Measurements from ENCODE around the gene UFSP2.

DNA sequence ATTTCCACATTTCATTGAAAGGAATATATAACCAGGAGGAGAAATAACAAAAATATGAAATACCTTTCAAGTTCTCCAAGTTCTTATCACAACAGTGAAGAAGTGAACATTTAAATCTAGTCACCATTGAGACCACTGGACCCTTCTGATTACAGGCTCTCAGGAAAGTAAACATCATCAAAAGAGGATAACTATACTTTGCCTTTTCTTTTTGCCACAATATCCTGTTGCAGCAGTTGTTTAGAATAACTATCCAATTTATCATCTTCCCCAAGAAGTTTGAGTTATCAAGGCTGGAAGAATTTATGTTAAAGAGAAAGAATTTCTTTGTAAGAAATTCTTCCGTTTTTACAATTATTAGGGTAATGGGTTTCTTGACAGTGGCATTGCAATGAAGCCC lies 33.6 kb downstream of the UFSP2 start:
- TF ChIP-seq, protein P1, sequence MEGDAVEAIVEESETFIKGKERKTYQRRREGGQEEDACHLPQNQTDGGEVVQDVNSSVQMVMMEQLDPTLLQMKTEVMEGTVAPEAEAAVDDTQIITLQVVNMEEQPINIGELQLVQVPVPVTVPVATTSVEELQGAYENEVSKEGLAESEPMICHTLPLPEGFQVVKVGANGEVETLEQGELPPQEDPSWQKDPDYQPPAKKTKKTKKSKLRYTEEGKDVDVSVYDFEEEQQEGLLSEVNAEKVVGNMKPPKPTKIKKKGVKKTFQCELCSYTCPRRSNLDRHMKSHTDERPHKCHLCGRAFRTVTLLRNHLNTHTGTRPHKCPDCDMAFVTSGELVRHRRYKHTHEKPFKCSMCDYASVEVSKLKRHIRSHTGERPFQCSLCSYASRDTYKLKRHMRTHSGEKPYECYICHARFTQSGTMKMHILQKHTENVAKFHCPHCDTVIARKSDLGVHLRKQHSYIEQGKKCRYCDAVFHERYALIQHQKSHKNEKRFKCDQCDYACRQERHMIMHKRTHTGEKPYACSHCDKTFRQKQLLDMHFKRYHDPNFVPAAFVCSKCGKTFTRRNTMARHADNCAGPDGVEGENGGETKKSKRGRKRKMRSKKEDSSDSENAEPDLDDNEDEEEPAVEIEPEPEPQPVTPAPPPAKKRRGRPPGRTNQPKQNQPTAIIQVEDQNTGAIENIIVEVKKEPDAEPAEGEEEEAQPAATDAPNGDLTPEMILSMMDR (IDR thresholded peaks at IDR 0.05): no peak
- TF ChIP-seq POLR2A (IDR thresholded peaks at IDR 0.05) (no peak), POLR2AphosphoS5 (IDR thresholded peaks at IDR 0.05) (no peak)

Measured in sigmoid colon (tissue), 4 donors.